Neural cell (in vitro differentiated cells): ENCODE measurements around the gene BRICD5. TPM values are rescaled to one million over a fixed set of nuclear protein-coding genes. Genes with fewer than 3 reads are reported as not detected.
A peak's percentile ranks its signal among the peaks of the same experiment; 100 is the strongest.

Source experiments
- H2AFZ ChIP-seq: fragments of 200-600, 300-800 bp; sonication (generic), shearing (Covaris generic); 2 replicates; pipeline ENCODE4 v1.6.0; 2014; ENCODE audit warnings: low read depth, mild to moderate bottlenecking, antibody characterized with exemption, low read length, moderate library complexity
- H3F3A ChIP-seq: fragments of 200-600 bp; shearing (Covaris generic); 2 replicates; pipeline ENCODE4 v1.6.1; 2016; ENCODE audit warnings: mild to moderate bottlenecking, moderate library complexity, mixed read lengths, antibody characterized with exemption, low read length; ENCODE audit not compliant: insufficient read depth, poor library complexity, severe bottlenecking
- H3K27ac ChIP-seq: fragments of 200-600, 300-800 bp; sonication (generic), shearing (Covaris generic); 2 replicates; pipeline ENCODE4 v1.5.1; 2014; ENCODE audit warnings: mild to moderate bottlenecking, low read length, moderate library complexity
- H3K27me3 ChIP-seq: fragments of 300-800, 200-600 bp; sonication (generic), shearing (Covaris generic); 2 replicates; pipeline ENCODE4 v1.6.0; 2014; ENCODE audit warnings: mild to moderate bottlenecking, low read depth, low read length, moderate library complexity; ENCODE audit not compliant: insufficient read depth
- H3K36me3 ChIP-seq: fragments of 300-800, 200-600 bp; sonication (generic), shearing (Covaris generic); 2 replicates; pipeline ENCODE4 v1.5.1; 2014; ENCODE audit warnings: mild to moderate bottlenecking, antibody characterized with exemption, low read length, moderate library complexity; ENCODE audit not compliant: insufficient read depth
- H3K4me2 ChIP-seq: fragments of 300-800, 200-600 bp; sonication (generic), shearing (Covaris generic); 2 replicates; pipeline ENCODE4 v1.6.0; 2014; ENCODE audit warnings: mild to moderate bottlenecking, low read length
- H3K4me3 ChIP-seq: fragments of 300-800, 200-600 bp; sonication (generic), shearing (Covaris generic); 2 replicates; pipeline ENCODE4 v1.5.1; 2014; ENCODE audit warnings: mild to moderate bottlenecking, low read length, moderate library complexity
- H3K79me2 ChIP-seq: fragments of 200-600 bp; shearing (Covaris generic); replicated peaks from 2 replicates; pipeline ENCODE4 v1.6.0; 2014; ENCODE audit warnings: mild to moderate bottlenecking, low read length, moderate library complexity; ENCODE audit not compliant: insufficient read depth
- H3K9ac ChIP-seq: fragments of 300-800, 200-600 bp; sonication (generic), shearing (Covaris generic); 2 replicates; pipeline ENCODE4 v1.6.1; 2016; ENCODE audit warnings: mild to moderate bottlenecking, low read length, mixed read lengths
- H3K9me2 ChIP-seq: fragments of 200-600 bp; shearing (Covaris generic); 2 replicates; pipeline ENCODE4 v1.6.1; 2016; ENCODE audit warnings: mild to moderate bottlenecking, low read length, mixed read lengths; ENCODE audit not compliant: insufficient read depth
- H3K9me3 ChIP-seq: fragments of 200-600, 300-800 bp; sonication (generic), shearing (Covaris generic); 2 replicates; pipeline ENCODE4 v1.6.1; 2016; ENCODE audit warnings: mild to moderate bottlenecking, mixed run types, low read length, moderate library complexity, mixed read lengths
- H4K20me1 ChIP-seq: fragments of 200-600 bp; shearing (Covaris generic); 2 replicates; pipeline ENCODE4 v1.6.1; 2016; ENCODE audit warnings: mild to moderate bottlenecking, mixed run types; ENCODE audit not compliant: insufficient read depth
- EP300 ChIP-seq: fragments of 450-650 bp; conservative IDR thresholded peaks from 2 replicates; pipeline ENCODE4 v1.6.1; 2014; ENCODE audit warnings: antibody characterized with exemption, mild to moderate bottlenecking, moderate library complexity; ENCODE audit not compliant: poor library complexity, severe bottlenecking
- EZH2 ChIP-seq: fragments of 200-600, 300-800 bp; shearing (Covaris generic), sonication (generic); IDR thresholded peaks from 2 replicates; pipeline ENCODE4 v1.6.1; 2014; ENCODE audit warnings: antibody characterized with exemption, low read length, borderline replicate concordance, mild to moderate bottlenecking; ENCODE audit not compliant: insufficient read depth, poor library complexity, severe bottlenecking
- MXI1 ChIP-seq: fragments of 450-650 bp; conservative IDR thresholded peaks from 2 replicates; pipeline ENCODE4 v1.6.1; 2014; ENCODE audit warnings: antibody characterized with exemption, mild to moderate bottlenecking; ENCODE audit not compliant: poor library complexity, severe bottlenecking
- POLR2AphosphoS5 ChIP-seq: IDR thresholded peaks from 2 replicates; pipeline ENCODE4 v1.6.1; 2012
- RAD21 ChIP-seq: fragments of 450-650 bp; conservative IDR thresholded peaks from 2 replicates; pipeline ENCODE4 v1.6.1; 2014; ENCODE audit warnings: antibody characterized with exemption, mild to moderate bottlenecking, moderate library complexity
- SMC3 ChIP-seq: fragments of 450-650 bp; conservative IDR thresholded peaks from 2 replicates; pipeline ENCODE4 v1.6.1; 2014; ENCODE audit warnings: antibody characterized with exemption, mild to moderate bottlenecking, moderate library complexity; ENCODE audit not compliant: poor library complexity
- TAF1 ChIP-seq: IDR thresholded peaks from 2 replicates; pipeline ENCODE4 v1.6.1; 2012; ENCODE audit warnings: low read depth
- polyA plus RNA-seq: library from polyadenylated mRNA; depleted of rRNA; stranded (reverse); fragments of >200 nt; gene quantifications from 2 replicates; pipeline ENCODE4 v1.2.3, GENCODE V29; 2014
- TF ChIP-seq, protein P1 (sequence below): fragments of 450-650 bp; IDR thresholded peaks from 2 replicates; pipeline ENCODE4 v1.5.1; 2014; ENCODE audit warnings: antibody characterized with exemption, mild to moderate bottlenecking, moderate library complexity; ENCODE audit not compliant: poor library complexity, severe bottlenecking
- TF ChIP-seq, protein P2 (sequence below): IDR thresholded peaks from 2 replicates; pipeline ENCODE4 v1.6.1; 2012; ENCODE audit warnings: borderline replicate concordance

BRICD5 gene
- polyA plus RNA-seq, 1 donor from 2014 or later: 39.2 TPM

DNA sequence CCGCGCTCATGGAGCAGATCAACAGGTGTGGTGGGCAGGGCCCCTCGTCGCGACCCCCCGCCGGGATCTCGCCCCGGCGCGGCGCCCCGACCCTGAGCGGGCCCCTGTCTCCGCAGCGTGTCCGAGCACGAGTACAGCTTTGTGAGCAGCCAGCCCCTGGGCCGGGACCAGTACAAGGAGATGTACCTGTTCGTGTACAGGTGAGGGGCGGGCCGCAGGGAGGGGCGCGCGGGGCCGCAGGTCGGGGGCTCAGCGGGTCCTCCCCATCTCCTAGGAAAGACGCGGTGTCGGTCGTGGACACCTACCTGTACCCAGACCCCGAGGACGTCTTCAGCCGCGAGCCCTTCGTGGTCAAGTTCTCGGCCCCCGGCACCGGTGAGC, 26.4 kb upstream of the BRICD5 start:
- no peak overlapping the region for H2AFZ ChIP-seq

DNA sequence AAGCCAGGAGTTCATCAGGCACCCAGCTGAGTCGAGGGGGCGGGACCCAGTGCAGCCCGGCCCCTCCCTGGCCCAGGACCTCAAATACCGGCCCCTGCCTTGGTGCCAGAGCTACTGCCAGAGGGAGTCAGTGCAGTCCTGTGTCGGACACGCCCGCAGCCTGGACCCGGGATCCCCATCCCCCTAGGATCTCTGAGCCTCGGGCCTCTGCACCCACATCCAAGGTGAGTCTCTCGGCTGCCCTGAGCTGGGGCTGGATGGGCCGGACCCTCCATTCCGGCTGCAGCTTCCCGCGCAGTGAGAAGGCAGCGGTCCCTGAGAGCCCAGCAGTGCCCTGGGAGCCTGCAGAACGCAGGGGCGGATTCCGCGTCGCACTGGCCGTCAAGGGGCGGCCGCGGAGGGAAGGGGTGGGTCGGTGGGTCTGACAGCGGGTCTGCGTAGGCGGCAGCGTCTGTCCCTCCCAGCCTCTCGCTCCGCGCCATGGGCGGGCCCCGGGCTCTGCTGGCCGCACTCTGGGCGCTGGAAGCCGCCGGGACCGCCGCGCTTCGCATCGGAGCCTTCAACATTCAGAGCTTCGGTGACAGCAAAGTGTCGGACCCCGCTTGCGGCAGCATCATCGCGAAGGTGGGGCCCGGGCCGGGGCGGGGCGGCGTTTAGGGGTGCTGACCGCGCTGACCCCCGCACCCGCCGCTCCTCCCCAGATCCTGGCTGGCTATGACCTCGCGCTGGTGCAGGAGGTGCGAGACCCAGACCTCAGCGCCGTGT, 25.9 kb upstream of the BRICD5 start, which contains the start of gene DNASE1L2:
TSS of gene DNASE1L2 (plus strand) at position 108 of the 765 bp plus-strand sequence. CDS start at position 481, 373 bp downstream.
- no peaks in the 10 kb centered on the region for H3K36me3 ChIP-seq
- peak within 1 kb of the TSS; percentile 25 for H3K4me3 ChIP-seq
- no peak within 1 kb of the TSS for H3K27ac ChIP-seq
- no peaks in the 10 kb centered on the region for H3K9me2 ChIP-seq
- no peaks in the 10 kb centered on the region for H3F3A ChIP-seq
- no peaks in the 10 kb centered on the region for H3K79me2 ChIP-seq
- H3K9me3 ChIP-seq: no peaks in the 10 kb centered on the region
- TF ChIP-seq, protein P1, sequence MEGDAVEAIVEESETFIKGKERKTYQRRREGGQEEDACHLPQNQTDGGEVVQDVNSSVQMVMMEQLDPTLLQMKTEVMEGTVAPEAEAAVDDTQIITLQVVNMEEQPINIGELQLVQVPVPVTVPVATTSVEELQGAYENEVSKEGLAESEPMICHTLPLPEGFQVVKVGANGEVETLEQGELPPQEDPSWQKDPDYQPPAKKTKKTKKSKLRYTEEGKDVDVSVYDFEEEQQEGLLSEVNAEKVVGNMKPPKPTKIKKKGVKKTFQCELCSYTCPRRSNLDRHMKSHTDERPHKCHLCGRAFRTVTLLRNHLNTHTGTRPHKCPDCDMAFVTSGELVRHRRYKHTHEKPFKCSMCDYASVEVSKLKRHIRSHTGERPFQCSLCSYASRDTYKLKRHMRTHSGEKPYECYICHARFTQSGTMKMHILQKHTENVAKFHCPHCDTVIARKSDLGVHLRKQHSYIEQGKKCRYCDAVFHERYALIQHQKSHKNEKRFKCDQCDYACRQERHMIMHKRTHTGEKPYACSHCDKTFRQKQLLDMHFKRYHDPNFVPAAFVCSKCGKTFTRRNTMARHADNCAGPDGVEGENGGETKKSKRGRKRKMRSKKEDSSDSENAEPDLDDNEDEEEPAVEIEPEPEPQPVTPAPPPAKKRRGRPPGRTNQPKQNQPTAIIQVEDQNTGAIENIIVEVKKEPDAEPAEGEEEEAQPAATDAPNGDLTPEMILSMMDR: no peak
- TF ChIP-seq, protein P2, sequence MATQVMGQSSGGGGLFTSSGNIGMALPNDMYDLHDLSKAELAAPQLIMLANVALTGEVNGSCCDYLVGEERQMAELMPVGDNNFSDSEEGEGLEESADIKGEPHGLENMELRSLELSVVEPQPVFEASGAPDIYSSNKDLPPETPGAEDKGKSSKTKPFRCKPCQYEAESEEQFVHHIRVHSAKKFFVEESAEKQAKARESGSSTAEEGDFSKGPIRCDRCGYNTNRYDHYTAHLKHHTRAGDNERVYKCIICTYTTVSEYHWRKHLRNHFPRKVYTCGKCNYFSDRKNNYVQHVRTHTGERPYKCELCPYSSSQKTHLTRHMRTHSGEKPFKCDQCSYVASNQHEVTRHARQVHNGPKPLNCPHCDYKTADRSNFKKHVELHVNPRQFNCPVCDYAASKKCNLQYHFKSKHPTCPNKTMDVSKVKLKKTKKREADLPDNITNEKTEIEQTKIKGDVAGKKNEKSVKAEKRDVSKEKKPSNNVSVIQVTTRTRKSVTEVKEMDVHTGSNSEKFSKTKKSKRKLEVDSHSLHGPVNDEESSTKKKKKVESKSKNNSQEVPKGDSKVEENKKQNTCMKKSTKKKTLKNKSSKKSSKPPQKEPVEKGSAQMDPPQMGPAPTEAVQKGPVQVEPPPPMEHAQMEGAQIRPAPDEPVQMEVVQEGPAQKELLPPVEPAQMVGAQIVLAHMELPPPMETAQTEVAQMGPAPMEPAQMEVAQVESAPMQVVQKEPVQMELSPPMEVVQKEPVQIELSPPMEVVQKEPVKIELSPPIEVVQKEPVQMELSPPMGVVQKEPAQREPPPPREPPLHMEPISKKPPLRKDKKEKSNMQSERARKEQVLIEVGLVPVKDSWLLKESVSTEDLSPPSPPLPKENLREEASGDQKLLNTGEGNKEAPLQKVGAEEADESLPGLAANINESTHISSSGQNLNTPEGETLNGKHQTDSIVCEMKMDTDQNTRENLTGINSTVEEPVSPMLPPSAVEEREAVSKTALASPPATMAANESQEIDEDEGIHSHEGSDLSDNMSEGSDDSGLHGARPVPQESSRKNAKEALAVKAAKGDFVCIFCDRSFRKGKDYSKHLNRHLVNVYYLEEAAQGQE: no peak
- TF ChIP-seq RAD21 (no peak), EP300 (no peak), TAF1 (no peak), EZH2 (no peak), POLR2AphosphoS5 (no peak), MXI1 (no peak), SMC3 (no peak)
- peaks cover 15% of the 10 kb centered on the region for H3K27me3 ChIP-seq
- H3K9ac ChIP-seq: no peak within 1 kb of the TSS
- H3K4me2 ChIP-seq: no peak within 1 kb of the TSS
- no peaks in the 10 kb centered on the region for H4K20me1 ChIP-seq
- no peak within 1 kb of the TSS for H2AFZ ChIP-seq

More for the DNA sequence above, 26.4 kb upstream of the BRICD5 start:
- Histone ChIP-seq H3K27ac (no peak overlapping the region), H3K27me3 (peaks cover 15% of the 10 kb centered on the region), H3K4me2 (no peak overlapping the region), H4K20me1 (no peaks in the 10 kb centered on the region), H3K9ac (no peak overlapping the region), H3K36me3 (no peaks in the 10 kb centered on the region), H3K9me2 (no peaks in the 10 kb centered on the region), H3K79me2 (no peaks in the 10 kb centered on the region), H3K9me3 (no peaks in the 10 kb centered on the region), H3F3A (no peaks in the 10 kb centered on the region), H3K4me3 (peak overlapping the region; percentile 25)
- TF ChIP-seq TAF1 (no peak), EZH2 (no peak), EP300 (no peak), RAD21 (no peak), SMC3 (no peak), POLR2AphosphoS5 (no peak), MXI1 (no peak)
- TF ChIP-seq, protein P1: no peak
- TF ChIP-seq, protein P2: no peak
